ENCODE measurements around the gene SHKBP1. TPM values are rescaled to one million over a fixed set of nuclear protein-coding genes. Genes with fewer than 3 reads are reported as not detected.
"Not testable (repeated sequence)": the region's sequence is repeated elsewhere in the genome, so short reads cannot be mapped to it uniquely, and the experiment has no call there.

The SHKBP1 gene
- total RNA-seq, 1 experiment from 2014 or later = 85.5 TPM

DNA sequence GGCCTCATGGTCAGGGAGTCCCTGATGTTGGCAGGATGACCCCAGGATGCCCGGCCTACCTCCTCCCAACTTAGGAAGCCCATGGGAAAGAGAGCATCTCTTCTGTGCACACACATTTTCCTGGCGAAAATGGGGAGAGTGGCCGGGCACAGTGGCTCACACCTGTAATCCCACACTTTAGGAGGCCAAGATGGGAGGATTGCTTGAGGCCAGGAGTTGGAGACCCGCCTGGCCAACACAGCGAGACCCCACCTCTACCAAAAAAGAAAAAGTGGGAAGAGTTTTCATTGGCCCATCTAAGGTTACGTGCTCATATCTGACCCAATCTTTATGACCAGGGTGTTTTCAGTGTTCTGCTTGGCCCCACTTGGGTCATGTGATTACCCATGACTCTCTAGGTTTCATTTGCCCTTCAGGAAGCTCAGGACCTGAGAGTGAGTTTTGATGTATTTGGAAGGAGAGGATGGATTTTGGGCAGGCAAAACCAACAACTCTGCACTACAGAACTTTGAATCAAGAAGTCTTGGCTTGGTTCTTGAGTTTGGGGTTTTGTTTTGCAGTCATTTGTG lies 33.6 kb upstream of the SHKBP1 start:
- ChIA-PET CTCF (interaction anchor here (0.6 to 0.7 kb wide), 2 partner anchors 59 to 378 kb away, joined by 4 to 11 read pairs; no protein-coding TSS in a partner anchor), POLR2A (ENCODE audit: low non-redundant PET) (interaction anchor here (0.7 kb wide), 1 partner anchor 24 kb away, joined by 3 read pairs; no protein-coding TSS in a partner anchor)
- TF ChIP-seq EZH2 (IDR thresholded peaks at IDR 0.05; ENCODE audit: borderline replicate concordance, low read depth, low read length, poor library complexity, severe bottlenecking) (no peak), CTCF (conservative IDR thresholded peaks at IDR 0.05; ENCODE audit: low read depth, low read length) (no peak)
- no peak overlapping the region for H3K27ac ChIP-seq (ENCODE audit: low read depth, low read length, poor library complexity, severe bottlenecking)
- no peaks in the 10 kb centered on the region for H3K27me3 ChIP-seq (replicated peaks; ENCODE audit: insufficient read depth, low read depth, low read length, poor library complexity)
- H3K36me3 ChIP-seq (ENCODE audit: insufficient read depth, low read length, poor library complexity, severe bottlenecking) = no peaks in the 10 kb centered on the region
- peaks cover 8% of the 10 kb centered on the region for H3K4me1 ChIP-seq (ENCODE audit: insufficient read depth, low read length, poor library complexity, severe bottlenecking)
- no peak overlapping the region for H3K4me3 ChIP-seq (ENCODE audit: low read depth, low read length, poor library complexity, severe bottlenecking)
- intact Hi-C loops (cut with micrococcal nuclease; ENCODE audit: unreplicated experiment) = no loop called here
- DNase-seq (ENCODE audit: low spot score) = no peak
- H3K9me3 ChIP-seq (ENCODE audit: low read depth, low read length, poor library complexity, severe bottlenecking) = no peaks in the 10 kb centered on the region
- no TSS peak for BruUV-seq (replicated peaks)

- H3K27me3 ChIP-seq (replicated peaks; ENCODE audit: insufficient read depth, low read depth, low read length, poor library complexity); intact Hi-C loops (cut with micrococcal nuclease; ENCODE audit: unreplicated experiment); DNase-seq (ENCODE audit: low spot score); CTCF ChIA-PET; H3K27ac ChIP-seq (ENCODE audit: low read depth, low read length, poor library complexity, severe bottlenecking); POLR2A ChIA-PET (ENCODE audit: low non-redundant PET); H3K4me3 ChIP-seq (ENCODE audit: low read depth, low read length, poor library complexity, severe bottlenecking); BruUV-seq (replicated peaks); H3K9me3 ChIP-seq (ENCODE audit: low read depth, low read length, poor library complexity, severe bottlenecking); H3K36me3 ChIP-seq (ENCODE audit: insufficient read depth, low read length, poor library complexity, severe bottlenecking): not testable (repeated sequence)
- peaks cover 11% of the 10 kb centered on the region for H3K4me1 ChIP-seq (ENCODE audit: insufficient read depth, low read length, poor library complexity, severe bottlenecking)
Observed at GRCh38 chr19:40546153-40546841, 30.4 kb upstream of the SHKBP1 start.

DNA sequence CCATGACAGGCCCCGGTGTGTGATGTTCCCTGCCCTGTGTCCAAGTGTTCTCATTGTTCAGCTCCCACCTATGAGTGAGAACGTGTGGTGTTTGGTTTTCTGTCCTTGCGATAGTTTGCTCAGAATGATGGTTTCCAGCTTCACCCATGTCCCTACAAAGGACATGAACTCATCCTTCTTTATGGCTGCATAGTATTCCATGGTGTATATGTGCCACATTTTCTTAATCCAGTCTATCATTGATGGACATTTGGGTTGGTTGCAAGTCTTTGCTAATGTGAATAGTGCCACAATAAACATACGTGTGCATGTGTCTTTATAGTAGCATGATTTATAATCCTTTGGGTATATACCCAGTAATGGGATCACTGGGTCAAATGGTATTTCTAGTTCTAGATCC lies 29.5 kb upstream of the SHKBP1 start:
- DNase-seq (ENCODE audit: low spot score); H3K9me3 ChIP-seq (ENCODE audit: low read depth, low read length, poor library complexity, severe bottlenecking); intact Hi-C loops (cut with micrococcal nuclease; ENCODE audit: unreplicated experiment); BruUV-seq (replicated peaks); CTCF ChIA-PET; H3K4me3 ChIP-seq (ENCODE audit: low read depth, low read length, poor library complexity, severe bottlenecking); POLR2A ChIA-PET (ENCODE audit: low non-redundant PET); H3K27me3 ChIP-seq (replicated peaks; ENCODE audit: insufficient read depth, low read depth, low read length, poor library complexity); H3K36me3 ChIP-seq (ENCODE audit: insufficient read depth, low read length, poor library complexity, severe bottlenecking); H3K27ac ChIP-seq (ENCODE audit: low read depth, low read length, poor library complexity, severe bottlenecking): not testable (repeated sequence)
- peaks cover 10% of the 10 kb centered on the region for H3K4me1 ChIP-seq (ENCODE audit: insufficient read depth, low read length, poor library complexity, severe bottlenecking)

- ChIA-PET POLR2A (ENCODE audit: low non-redundant PET) (no interaction called here), CTCF (no interaction called here)
- Histone ChIP-seq H3K9me3 (ENCODE audit: low read depth, low read length, poor library complexity, severe bottlenecking) (no peaks in the 10 kb centered on the region), H3K4me3 (ENCODE audit: low read depth, low read length, poor library complexity, severe bottlenecking) (no peak overlapping the region), H3K4me1 (ENCODE audit: insufficient read depth, low read length, poor library complexity, severe bottlenecking) (peaks cover 4% of the 10 kb centered on the region), H3K36me3 (ENCODE audit: insufficient read depth, low read length, poor library complexity, severe bottlenecking) (no peaks in the 10 kb centered on the region), H3K27ac (ENCODE audit: low read depth, low read length, poor library complexity, severe bottlenecking) (no peak overlapping the region), H3K27me3 (replicated peaks; ENCODE audit: insufficient read depth, low read depth, low read length, poor library complexity) (no peaks in the 10 kb centered on the region)
- no TSS peak for BruUV-seq (replicated peaks)
- DNase-seq (ENCODE audit: low spot score) = no peak
- intact Hi-C loops (cut with micrococcal nuclease; ENCODE audit: unreplicated experiment) = no loop called here
- TF ChIP-seq CTCF (conservative IDR thresholded peaks at IDR 0.05; ENCODE audit: low read depth, low read length) = no peak
- no peak for TF ChIP-seq EZH2 (IDR thresholded peaks at IDR 0.05; ENCODE audit: borderline replicate concordance, low read depth, low read length, poor library complexity, severe bottlenecking)
Observed at GRCh38 chr19:40547836-40548235, 28.8 kb upstream of the SHKBP1 start.
